GM21360 (cell line): ENCODE results near the gene MALAT1.

ENCODE experiments used
- ATAC-seq: cut with Tn5 transposase; IDR thresholded peaks from one replicate; pipeline ENCODE4 v1.9.1; 2021; ENCODE audit warnings: mild to moderate bottlenecking, moderate library complexity; ENCODE audit not compliant: unreplicated experiment

MALAT1 gene

DNA sequence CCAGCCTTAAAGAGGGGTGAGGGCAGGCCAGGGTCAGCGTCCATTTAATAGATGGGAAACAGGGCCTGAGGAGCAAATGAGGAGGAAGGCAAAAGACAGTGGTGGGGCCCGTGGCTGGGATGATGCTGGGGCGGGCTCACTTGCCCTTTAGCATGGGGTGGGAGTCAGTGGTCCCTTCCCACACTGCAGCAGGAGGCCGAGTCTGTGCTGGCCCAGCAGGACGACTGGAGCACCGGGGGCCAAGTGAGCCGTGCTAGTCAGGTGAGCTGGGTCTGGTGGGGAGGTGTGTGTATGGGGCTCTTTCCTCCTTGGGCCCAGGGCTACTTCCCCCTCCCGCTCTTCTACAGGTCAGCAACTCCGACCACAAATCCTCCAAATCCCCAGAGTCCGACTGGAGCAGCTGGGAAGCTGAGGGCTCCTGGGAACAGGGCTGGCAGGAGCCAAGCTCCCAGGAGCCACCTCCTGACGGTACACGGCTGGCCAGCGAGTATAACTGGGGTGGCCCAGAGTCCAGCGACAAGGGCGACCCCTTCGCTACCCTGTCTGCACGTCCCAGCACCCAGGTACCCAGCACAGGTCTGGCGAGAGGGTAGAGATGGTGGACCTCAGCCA lies 38.9 kb downstream of the MALAT1 start:
- no peak for ATAC-seq

DNA sequence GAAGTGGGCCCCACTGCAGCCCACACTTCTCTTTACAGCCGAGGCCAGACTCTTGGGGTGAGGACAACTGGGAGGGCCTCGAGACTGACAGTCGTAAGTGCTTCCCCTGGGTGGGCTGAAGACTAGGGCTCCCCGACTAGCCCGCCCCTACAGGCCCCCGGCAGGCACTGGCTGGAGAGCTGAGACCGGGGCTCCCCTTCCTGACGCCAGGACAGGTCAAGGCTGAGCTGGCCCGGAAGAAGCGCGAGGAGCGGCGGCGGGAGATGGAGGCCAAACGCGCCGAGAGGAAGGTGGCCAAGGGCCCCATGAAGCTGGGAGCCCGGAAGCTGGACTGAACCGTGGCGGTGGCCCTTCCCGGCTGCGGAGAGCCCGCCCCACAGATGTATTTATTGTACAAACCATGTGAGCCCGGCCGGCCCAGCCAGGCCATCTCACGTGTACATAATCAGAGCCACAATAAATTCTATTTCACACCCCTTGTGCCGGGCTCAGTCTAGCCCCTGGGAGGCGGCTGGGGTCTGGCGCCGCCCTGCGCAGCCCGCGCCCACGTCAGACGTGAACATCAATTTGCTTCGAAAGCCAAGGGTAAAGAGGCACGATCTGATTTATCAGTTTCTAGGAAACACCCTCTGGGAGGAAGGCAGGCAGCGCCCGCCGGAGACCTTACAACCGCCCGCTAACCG lies 39.5 kb downstream of the MALAT1 start:
- ATAC-seq = no peak

DNA sequence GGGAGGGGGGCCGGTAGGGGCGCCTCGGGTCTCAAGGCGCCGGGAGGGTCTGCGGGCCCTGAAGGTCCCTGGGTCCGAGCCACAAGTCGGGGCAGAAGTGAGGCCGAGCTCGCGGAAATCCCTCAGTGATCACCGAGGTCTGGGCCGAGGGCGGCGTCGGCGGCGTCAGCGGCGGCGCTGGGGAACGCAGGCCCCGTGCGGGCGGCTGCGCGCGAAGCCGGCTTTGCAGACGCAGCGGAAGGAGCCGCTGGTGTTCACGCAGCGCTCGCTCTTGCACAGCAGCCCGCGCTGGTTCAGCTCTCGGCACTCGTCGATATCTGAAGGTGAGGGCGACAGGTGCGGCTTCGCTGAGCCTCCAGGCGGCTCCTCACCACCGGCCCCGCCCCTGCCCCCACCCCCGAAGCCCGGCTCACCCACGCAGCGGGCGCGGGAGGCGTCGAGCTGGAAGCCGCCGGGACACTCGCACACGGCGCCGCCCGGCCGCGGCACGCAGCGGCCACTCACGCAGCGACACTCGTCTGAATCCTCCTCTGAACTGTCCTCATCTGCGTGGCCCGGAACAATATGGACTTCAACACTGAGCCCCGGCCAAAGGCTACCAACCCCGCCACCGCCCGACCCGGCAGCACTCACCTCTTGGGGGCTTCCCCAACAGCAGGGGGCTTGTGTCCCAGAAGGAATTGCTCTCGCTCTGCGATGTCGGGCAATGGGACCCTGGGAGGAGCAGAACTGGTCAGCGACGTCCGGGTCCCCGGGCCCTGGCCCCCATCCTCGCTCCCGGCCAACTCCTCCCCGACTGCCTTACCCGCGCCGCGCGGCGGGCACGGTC lies 40.3 kb downstream of the MALAT1 start:
- ATAC-seq = no peak

DNA sequence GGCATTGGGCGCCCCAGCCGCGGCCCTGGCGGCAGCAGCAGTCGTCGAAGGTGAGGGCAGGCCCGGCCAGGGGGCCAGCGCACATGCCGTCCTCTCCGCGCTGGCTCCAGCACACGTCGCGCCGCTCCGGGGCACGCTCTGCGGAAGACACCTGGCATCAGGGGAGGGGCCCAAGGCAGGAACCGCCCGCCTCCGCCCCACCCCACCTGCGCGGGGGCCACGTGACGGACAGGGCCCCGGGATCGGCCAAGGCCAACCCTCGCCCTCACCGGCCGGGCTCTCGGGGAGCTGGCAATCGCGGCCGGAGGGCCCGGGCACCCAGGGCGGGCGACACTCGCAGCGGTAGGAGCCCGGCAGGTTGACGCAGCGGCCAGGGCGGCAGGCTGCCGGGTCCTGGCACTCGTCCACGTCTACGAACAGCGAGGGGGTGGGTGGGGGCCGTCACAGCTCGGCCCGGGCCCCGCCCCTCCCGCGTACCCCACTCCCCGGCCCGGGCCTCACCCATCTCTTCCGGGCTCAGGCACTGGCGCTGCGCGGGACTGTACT lies 41.0 kb downstream of the MALAT1 start:
- ATAC-seq = no peak

DNA sequence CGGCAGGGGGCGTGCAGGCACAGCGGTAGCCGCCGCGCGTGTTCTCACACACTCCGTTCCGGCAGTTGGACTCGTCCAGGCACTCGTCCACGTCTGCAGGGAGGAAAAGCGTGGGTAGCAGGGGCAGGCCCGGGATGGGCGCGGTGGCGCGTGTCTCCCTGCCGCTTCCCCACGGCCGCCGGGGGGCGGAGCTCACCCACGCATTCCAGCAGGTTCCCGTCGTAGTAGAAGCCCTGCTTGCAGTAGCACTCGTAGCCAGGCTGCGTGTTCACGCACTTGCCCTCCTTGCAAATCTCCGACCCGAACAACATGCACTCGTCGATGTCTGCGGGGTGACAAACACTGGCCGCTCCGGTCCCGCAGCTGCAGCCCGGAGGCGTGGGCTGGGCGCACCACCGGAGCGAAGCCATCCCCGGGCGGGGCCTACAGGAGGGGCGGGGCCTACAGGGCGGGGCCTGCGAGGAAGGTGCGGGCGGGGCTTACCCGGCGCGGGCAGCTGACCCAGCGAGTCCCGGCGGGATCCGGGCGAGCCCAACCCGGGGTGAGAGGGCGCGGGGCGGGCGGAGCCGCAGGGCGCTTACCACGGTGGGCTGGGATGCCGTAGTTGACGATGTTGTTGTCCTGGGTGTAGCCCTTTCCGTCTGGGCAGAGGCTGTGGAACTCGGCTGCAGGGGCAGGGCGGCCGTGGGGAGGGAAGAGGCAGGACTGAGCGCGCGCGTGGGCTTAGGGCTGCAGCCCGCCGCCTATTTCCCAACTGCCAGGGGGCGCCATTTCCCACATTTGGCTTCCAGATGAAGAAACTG lies 41.6 kb downstream of the MALAT1 start:
- peak; percentile 57 for ATAC-seq

DNA sequence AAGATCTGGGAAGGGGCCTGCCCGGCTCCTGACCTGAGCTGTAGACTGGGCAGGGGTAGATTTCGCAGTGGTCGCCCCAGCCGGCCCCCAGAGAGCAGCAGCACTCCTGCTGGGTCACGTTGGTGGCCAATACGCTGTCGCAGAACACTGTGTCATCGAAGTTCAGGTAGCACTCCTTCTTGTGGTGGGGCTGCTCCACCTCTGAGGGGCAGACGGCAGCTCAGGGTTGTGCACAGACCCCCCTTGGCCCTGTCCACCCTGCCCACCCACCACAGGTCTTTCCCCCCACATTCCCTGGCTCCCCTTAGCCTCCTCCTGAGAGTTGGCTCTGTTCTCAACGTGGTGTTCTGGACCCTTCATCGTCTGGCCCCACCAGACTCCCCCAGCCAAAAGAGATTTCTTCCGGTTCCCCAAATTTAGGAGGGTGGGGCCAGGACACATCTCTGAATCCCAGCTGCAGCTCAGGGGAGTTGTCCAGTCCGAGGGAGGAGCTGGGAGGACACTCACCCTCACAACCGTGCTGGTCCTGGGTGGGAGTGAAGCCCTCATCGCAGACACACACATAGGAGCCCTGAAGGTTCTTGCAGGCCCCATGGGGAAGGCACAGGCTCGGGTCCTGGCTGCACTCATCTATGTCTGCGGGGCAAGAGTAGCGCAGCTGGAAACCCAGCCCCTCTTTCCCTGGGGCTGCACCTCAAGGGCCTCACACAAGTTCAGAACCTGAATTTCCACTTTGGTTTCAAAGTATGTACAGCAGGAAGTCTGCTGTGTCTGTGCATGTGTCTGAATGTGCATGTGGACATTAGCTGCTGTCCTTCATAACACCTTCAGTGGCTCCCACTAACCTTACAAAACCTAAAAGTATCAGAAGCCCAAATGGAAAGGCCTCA lies 42.5 kb downstream of the MALAT1 start:
- ATAC-seq = no peak

DNA sequence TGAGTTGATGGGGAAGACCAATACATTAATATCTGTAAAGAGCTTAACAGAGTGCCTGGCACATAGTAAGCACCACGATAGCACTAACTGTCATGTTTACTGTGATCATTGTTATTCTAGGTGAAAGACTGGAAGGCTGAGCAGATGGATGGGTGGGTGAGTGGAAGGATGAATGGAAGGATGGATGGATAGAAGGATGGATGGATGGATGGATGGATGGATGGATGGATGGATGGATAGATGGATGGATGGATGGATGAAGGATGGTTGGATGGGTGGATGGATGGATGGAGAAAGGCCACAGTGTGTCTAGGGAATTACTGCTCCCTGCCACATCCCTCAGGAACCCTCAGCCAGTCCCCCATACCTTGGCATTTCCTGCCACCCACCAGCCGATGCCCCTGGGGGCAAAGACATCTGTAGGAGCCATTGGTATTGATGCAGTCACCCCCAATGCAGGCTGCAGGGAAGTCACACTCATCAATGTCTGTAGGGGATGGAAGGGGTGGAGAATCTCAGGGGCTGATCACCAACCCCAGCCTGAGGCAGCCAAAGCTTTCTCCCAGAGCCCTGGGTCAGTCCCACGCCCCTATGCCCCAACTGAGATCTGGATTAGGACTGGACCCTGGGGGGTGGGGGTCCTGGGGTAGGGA lies 44.0 kb downstream of the MALAT1 start:
- no peak for ATAC-seq

DNA sequence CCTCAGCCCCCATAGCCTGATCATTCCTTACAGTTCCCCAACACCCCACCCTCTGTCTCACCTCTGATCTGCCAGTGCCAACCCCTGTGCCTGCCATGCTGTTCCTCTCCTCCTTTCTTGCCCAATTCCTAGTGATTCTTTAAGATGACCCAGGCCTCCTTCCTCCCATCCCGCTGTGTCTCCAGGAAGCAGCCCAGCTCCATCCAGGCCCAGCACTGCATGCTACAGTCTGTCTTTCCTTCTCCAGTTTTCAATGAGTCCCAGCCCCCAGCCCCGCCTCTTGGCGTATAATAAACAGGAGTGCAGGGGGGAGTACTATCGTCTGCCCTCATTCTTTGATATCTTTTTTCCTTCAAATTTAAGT lies 47.0 kb downstream of the MALAT1 start:
- ATAC-seq = no peak

DNA sequence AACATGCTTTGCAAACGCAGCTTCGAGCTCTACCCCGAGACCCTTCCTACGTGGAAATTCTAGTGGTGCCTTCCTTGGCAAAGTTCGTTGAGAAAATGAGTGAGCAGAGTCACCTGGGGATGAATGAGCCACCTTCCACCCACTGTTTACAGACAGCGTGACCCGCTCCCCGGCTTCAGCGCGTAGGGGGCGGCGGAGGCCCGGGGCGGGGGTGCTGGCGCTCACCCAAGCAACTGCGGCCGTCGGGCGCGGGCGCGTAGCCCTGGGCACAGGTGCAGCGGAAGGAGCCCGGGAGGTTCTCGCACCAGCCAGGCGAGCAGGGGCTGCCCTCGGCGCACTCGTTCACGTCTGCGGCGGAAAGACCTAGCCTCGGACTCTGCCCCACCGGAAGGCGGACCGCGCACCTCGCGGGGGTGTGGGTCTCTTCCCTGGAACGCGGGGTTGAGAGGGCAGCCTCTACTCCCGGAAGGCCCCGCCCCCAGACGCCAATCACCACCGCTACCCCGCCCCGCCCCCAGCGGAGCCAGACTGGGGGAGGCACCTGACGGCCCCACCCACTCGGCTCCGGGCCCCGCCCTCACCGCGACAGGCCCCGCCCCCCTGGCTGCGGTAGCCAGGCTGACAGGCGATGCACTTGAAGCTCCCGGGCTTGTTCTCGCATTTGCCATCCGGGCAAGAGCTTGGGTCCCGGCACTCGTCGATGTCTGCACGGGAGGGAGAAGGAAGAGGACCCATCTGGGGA lies 47.5 kb downstream of the MALAT1 start:
- ATAC-seq = peak; percentile 58

DNA sequence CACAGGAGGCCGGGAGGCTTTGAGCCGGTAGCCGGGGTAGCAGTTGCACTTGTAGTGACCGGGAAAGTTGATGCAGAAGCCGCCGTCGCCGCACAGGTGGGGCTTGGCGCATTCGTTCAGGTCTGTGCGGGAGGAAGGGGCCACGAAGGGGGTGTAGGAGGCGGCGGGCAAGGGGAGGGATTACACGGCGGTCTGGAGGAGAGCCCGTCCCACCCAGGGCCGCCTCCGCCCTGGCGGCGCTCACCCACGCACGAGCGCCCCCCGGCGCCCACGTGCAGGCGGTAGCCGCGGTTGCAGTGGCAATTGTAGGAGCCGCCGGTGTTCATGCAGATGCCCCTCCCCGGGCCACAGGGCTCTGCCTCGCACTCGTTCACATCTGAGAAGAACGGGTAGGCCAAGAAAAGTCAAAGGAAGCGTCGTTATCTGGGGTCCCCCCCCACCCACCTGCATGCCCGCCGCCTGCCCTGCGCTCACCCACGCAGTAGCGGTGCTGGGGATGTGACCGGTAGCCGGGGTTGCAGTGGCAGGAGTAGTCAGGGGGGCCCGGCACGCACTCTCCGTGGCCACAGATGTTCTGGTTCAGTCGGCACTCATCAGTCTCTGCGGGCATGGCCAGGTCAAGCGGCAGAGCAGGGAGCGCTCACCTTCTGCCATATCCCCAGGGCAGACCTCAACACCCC lies 48.7 kb downstream of the MALAT1 start:
- no peak for ATAC-seq

DNA sequence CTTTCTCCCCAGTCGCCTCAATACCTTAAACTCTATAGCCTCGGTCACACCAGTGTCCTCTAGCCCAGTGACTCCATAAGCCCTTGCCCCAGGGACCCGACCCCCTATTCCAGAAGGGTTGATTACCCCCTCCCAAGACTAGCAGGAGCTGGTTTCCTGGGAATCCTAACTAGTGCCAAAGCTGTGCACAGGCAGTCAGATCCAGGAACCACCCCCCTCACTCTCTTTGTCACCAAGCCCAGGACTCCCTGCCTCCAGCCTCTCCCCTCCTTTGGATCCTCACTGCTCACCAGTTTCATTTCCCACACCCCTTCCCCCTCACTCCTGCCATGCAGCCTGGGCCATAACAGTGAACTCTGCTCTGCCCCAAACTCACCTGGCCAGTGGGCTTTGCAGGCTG lies 49.5 kb downstream of the MALAT1 start:
- ATAC-seq = no peak

DNA sequence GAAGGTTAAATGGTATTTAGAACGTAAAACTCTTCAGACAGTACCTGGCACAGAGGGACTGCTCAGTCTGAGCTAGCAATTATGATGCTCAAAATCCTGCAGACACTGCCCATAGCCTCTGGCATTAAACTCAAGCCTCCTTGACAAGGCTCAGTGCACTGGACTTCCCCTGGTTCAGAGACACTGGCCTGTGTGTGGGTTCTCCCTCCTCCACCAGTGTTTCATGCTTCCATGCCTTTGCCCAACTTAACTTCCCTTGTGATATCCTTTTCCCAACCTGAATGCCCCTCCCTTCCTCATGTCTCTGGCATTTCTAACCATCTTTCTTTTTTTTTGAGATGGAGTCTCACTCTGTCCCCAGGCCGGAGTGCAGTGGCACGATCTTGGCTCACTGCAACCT lies 50.3 kb downstream of the MALAT1 start:
- no peak for ATAC-seq

DNA sequence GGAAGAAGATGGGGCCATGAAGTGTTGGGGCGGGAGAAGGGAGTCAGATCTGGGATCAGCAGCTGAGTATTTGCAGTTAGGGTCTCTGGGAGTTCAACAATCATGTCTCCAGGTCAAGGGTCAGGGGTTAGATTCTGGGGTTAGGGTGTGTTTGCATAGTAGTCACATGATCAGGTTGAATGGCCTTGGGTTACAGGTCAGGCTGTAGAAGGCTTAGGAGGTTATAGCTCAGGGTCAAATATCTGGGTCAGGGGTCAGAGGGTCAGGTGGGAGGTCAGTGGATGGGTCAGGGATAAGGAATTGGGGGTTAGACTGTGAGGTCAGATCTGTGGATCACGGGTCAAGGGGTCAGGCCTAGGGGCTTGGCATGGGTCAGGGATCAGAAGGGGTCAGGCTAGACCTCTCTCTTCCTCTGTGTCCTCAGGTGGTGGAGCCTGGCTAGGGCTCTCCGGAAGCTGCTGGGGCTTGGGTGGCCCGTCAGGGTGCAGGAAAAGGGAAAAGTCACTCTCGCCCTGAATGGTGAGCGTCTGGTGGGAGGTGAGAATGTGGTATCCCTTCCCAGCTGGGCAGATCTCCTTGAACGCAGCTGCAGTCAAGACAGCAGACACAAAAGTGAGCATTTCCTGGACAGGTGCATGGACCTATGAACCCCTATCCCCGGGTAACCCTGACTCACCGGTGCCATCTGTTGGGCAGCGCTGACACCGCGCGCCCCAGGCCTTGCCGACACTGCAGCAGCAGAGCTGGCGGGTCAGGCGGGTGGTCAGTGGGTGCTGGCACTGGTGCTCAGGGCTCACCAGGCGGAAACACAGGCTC lies 52.9 kb downstream of the MALAT1 start:
- no peak for ATAC-seq

DNA sequence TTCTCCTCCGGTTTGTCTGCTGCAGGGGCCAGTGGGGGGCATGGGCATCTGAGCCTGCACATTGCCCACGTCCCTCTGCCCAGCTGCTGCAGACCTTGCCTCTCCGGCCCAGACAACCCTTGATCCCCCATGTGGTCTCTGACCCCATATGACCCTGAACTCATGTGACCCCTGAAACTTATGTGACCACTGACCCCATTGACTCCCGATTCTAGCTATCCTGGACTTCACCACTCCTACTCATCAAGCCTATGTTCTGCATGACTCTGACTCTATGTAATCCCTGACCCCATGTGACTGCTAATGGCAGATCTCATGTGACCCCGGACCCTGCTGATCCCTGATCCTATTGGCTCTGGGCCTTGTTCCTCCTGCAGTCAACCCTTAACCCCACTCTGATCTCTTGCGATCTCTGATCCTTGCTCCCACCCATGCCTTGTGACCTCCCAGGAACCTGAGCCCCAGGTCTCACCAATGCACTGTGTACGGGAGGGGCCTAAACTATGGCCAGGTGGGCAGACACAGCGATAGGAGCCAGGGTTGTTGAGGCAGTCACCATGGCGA lies 53.6 kb downstream of the MALAT1 start:
- ATAC-seq = no peak

DNA sequence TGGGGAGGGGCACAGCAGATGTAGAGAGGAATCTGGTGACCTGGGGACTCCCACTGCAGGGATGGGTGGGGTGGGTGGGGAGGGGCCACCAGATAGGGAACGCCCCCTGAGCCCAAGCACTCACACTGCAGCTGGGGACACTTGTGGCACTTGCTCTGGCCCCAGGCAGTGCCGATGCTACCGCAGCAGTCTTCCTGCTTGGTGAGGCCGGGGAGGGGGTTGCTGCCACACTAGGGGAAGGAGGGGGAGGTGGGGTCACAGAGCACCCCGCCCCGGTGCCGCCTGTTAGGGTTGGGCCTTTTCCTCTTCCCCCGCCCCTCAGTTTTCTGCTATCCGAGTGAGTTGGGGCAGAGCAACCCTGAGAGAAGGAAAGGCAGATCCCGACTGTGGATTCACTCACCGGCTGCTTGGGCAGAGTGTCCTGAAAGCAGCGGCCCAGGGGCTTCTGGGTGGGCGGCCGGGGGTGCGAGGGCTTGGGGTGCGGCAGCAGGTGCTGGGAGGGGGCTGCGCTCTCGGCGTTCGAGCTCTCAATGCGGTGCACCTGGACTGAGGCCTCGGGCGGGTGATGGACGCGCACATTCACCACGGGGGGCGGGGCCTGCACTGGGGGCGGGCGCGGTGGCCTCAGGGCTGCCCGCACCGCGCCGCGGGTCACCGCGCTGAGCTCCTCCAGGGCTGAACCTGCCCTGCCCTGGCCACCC lies 54.6 kb downstream of the MALAT1 start:
- no peak for ATAC-seq

DNA sequence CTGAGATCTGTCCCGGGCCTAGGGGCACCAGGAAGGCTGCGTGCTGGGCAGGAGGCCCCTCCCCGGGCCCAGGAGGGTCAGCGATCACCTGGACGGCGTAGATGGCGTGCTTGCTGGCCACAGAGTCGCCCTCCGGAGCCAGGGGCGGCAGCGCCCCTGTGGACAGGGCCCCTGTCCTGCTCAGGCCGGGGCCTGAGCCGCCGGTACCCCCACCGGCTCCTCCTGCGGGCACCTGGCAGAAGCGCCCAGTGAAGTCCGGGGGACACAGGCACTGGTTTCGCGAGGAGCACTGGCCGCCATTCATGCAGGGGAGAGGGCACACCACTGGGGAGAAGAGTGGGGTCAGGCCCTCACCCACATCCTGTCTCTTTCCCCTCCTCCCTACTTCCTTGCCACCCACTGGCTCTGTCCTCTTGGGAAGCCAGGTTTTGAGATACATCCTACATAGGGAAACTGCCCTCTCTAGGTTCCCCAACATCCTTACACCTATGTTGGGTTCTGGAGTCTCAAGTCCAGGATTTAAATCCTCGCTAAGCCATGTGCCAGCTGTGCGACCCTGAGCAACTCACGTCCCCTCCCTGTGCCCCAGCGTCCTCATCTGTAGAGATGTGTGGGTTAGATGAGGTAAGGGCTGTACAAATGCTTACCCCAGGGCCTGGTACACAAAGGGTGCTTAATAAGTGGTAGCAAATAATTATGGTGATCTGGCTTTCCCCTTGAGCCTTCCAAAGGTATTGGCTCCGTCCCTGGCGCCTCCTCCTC lies 55.4 kb downstream of the MALAT1 start:
- ATAC-seq = no peak
